Loucy (cell line): ENCODE data around the gene CXXC5.

Experiments
- H2AFZ ChIP-seq: fragments of 200-600 bp; sonication (generic); 2 replicates; pipeline ENCODE4 v1.6.0; 2016; ENCODE audit warnings: antibody characterized with exemption, mild to moderate bottlenecking, low read length, moderate library complexity
- H3F3A ChIP-seq: fragments of 200-600 bp; 2 replicates; pipeline ENCODE4 v1.6.0; 2016; ENCODE audit warnings: antibody characterized with exemption, low read depth, mild to moderate bottlenecking
- H3K27me3 ChIP-seq: fragments of 200-600 bp; sonication (generic); 2 replicates; pipeline ENCODE4 v1.6.1; 2014; ENCODE audit warnings: low read length, mild to moderate bottlenecking; ENCODE audit not compliant: insufficient read depth, poor library complexity, severe bottlenecking
- H3K36me3 ChIP-seq: fragments of 200-600 bp; sonication (generic); 2 replicates; pipeline ENCODE4 v1.6.1; 2016; ENCODE audit warnings: low read length; ENCODE audit not compliant: insufficient read depth
- H3K4me1 ChIP-seq: fragments of 200-600 bp; sonication (generic); 2 replicates; pipeline ENCODE4 v1.5.1; 2014; ENCODE audit warnings: low read length, mild to moderate bottlenecking; ENCODE audit not compliant: insufficient read depth, poor library complexity, severe bottlenecking
- H3K4me2 ChIP-seq: fragments of 200-600 bp; sonication (generic); 2 replicates; pipeline ENCODE4 v1.6.0; 2014; ENCODE audit warnings: antibody characterized with exemption, low read length, low read depth, mild to moderate bottlenecking; ENCODE audit not compliant: poor library complexity, severe bottlenecking
- H3K4me3 ChIP-seq: fragments of 200-600 bp; sonication (generic); 2 replicates; pipeline ENCODE4 v1.5.1; 2014; ENCODE audit warnings: low read length, mild to moderate bottlenecking, mixed read lengths; ENCODE audit not compliant: poor library complexity, severe bottlenecking
- H3K79me2 ChIP-seq: fragments of 200-600 bp; sonication (generic); 2 replicates; pipeline ENCODE4 v1.6.1; 2014; ENCODE audit warnings: low read length; ENCODE audit not compliant: insufficient read depth
- H3K9ac ChIP-seq: fragments of 200-600 bp; sonication (generic); 2 replicates; pipeline ENCODE4 v1.6.0; 2014; ENCODE audit warnings: mild to moderate bottlenecking, low read depth, low read length, moderate library complexity; ENCODE audit not compliant: poor library complexity, severe bottlenecking
- H3K9me2 ChIP-seq: fragments of 200-600 bp; sonication (generic); replicated peaks from 2 replicates; pipeline ENCODE4 v1.6.1; 2016; ENCODE audit warnings: low read depth, low read length, mixed read lengths
- H3K9me3 ChIP-seq: fragments of 200-600 bp; sonication (generic); 2 replicates; pipeline ENCODE4 v1.6.1; 2014; ENCODE audit warnings: mild to moderate bottlenecking, antibody characterized with exemption, low read length, low read depth; ENCODE audit not compliant: insufficient read depth
- H4K20me1 ChIP-seq: fragments of 200-600 bp; sonication (generic); 2 replicates; pipeline ENCODE4 v1.6.0; 2014; ENCODE audit warnings: antibody characterized with exemption, low read length, mild to moderate bottlenecking; ENCODE audit not compliant: insufficient read depth, poor library complexity, severe bottlenecking
- EZH2phosphoT487 ChIP-seq: fragments of 200-600 bp; IDR thresholded peaks from 2 replicates; pipeline ENCODE4 v1.6.1; 2018; ENCODE audit warnings: antibody characterized with exemption, mild to moderate bottlenecking, moderate library complexity, borderline replicate concordance
- TF ChIP-seq, protein P1 (sequence below): fragments of 200-600 bp; sonication (generic); conservative IDR thresholded peaks from 2 replicates; pipeline ENCODE4 v1.5.1; 2014; ENCODE audit warnings: mild to moderate bottlenecking, antibody characterized with exemption, low read length

The CXXC5 gene

DNA sequence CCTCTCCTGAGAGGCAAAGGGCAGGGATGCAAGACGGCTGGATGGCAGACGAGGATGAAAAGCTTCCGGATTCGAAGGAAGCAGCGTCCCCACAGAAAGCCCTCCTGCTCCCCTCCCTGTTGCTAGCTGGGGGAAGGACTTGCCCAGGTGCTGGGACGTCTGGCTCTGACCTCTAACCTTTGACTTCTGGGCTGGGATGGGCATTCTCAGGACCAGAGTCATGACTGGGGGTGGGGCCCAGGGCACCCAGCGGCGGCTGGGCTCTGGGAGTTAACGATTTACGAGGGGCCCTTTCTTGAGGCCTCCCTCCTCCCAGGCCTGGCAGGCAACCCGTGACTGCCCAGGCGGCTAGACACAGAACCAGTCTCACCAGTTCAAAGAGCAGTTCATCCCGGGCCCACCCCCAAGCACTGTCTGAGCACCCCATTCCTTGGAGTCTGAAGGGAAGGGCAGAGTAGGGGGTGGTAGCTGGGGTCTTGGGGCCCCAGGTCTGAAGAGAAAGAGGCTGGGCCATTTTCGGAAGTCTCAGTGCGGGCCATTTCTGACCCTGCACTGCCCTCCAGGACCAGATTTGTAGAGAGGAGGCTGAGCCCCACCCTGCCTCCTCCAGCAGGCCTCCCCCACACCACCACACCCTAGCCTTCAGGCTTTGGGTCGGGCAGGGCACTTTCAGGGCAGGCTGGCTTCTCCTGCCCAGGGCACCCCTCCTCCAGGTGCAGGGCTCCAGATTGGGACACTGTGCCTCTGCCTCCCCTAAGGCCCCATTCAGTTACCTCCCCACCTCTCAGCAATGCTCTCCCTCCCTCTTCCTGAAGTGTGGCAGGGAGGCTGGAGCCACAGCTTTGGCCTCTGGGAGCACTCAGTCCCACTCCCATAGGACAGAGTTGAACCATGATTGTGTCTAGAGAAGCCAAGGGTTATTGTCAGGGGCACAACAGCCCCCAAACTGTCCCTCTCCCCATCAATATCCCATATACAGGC, 5.0 kb upstream of the CXXC5 start:
- H3K9ac ChIP-seq, result no peak overlapping the region
- H3F3A ChIP-seq, result 0 out of 2 replicates have a peak, but pooled peaks cover under 1% of the 10 kb centered on the region
- no peaks in the 10 kb centered on the region for H3K9me2 ChIP-seq
- no peaks in the 10 kb centered on the region for H3K27me3 ChIP-seq
- no peak overlapping the region for H3K4me3 ChIP-seq
- H3K9me3 ChIP-seq, result no peaks in the 10 kb centered on the region
- no peak overlapping the region for H2AFZ ChIP-seq
- peaks cover 47% of the 10 kb centered on the region for H3K79me2 ChIP-seq
- peaks cover 74% of the 10 kb centered on the region for H3K4me1 ChIP-seq
- peak overlapping the region; percentile 10 for H3K4me2 ChIP-seq
- TF ChIP-seq EZH2phosphoT487, result no peak
- TF ChIP-seq, protein P1, sequence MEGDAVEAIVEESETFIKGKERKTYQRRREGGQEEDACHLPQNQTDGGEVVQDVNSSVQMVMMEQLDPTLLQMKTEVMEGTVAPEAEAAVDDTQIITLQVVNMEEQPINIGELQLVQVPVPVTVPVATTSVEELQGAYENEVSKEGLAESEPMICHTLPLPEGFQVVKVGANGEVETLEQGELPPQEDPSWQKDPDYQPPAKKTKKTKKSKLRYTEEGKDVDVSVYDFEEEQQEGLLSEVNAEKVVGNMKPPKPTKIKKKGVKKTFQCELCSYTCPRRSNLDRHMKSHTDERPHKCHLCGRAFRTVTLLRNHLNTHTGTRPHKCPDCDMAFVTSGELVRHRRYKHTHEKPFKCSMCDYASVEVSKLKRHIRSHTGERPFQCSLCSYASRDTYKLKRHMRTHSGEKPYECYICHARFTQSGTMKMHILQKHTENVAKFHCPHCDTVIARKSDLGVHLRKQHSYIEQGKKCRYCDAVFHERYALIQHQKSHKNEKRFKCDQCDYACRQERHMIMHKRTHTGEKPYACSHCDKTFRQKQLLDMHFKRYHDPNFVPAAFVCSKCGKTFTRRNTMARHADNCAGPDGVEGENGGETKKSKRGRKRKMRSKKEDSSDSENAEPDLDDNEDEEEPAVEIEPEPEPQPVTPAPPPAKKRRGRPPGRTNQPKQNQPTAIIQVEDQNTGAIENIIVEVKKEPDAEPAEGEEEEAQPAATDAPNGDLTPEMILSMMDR, result no peak
- H3K36me3 ChIP-seq, result no peaks in the 10 kb centered on the region
- no peaks in the 10 kb centered on the region for H4K20me1 ChIP-seq

- Histone ChIP-seq H3K27me3 (no peaks in the 10 kb centered on the region), H3K4me3 (no peak overlapping the region), H3K4me2 (peak overlapping the region; percentile 23), H3K36me3 (no peaks in the 10 kb centered on the region), H3K79me2 (peaks cover 47% of the 10 kb centered on the region), H3K9me3 (no peaks in the 10 kb centered on the region), H3F3A (no peaks in the 10 kb centered on the region), H3K9ac (no peak overlapping the region), H3K9me2 (no peaks in the 10 kb centered on the region), H4K20me1 (peaks cover 1% of the 10 kb centered on the region), H2AFZ (no peak overlapping the region), H3K4me1 (peaks cover 65% of the 10 kb centered on the region)
- TF ChIP-seq, protein P1, result no peak
- TF ChIP-seq EZH2phosphoT487, result no peak
Observed at GRCh38 chr5:139644001-139644456, 4.1 kb upstream of the CXXC5 start.

DNA sequence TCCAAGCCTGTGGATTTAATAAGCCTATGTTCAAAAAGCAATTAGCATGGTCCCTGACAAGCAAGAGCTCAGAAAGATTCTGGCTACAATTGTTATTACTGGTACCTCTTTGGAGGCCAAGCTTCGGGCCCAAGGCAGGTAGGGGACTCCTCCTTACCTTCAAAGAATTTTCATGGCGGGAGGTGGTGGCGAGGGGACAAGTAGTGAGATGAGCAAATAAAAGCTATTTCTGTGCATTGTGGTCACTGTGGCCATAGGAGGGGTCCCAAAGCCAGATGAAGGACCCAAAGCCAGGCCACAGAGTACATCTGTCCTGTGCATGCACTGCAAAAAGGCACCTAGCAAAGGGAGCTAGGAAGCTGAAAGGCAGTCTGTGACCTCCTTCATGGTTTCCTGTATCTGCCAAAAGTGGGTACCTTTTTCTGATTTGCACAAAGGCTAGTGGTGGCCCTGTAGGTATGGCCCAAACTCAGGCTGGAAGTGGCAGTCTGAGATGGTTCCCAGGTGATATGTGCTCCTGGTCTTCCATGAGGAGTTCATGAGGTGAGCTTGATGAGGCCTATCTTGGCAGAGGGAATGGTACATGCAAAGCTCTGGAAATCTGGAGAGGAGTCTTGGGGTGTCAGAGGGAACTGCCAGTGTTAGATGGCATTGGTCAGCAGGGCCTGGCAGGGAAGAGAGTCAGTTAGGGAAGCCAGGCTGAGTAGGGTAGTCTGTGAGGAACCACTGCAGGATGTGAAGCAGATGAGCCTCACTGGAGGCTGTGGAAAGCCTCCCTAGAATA, 3.3 kb upstream of the CXXC5 start:
- H3K4me2 ChIP-seq, result peak overlapping the region; percentile 23
- peaks cover 57% of the 10 kb centered on the region for H3K4me1 ChIP-seq
- no peak for TF ChIP-seq EZH2phosphoT487
- TF ChIP-seq, protein P1, result no peak

More for the DNA sequence above, 3.3 kb upstream of the CXXC5 start:
- no peaks in the 10 kb centered on the region for H3F3A ChIP-seq
- H3K79me2 ChIP-seq, result peaks cover 47% of the 10 kb centered on the region
- H3K9ac ChIP-seq, result peak overlapping the region; percentile 93
- no peak overlapping the region for H2AFZ ChIP-seq
- H3K36me3 ChIP-seq, result no peaks in the 10 kb centered on the region
- H4K20me1 ChIP-seq, result peaks cover 9% of the 10 kb centered on the region
- peaks cover 2% of the 10 kb centered on the region for H3K27me3 ChIP-seq
- H3K9me3 ChIP-seq, result no peaks in the 10 kb centered on the region
- H3K4me3 ChIP-seq, result no peak overlapping the region
- H3K9me2 ChIP-seq, result no peaks in the 10 kb centered on the region
